ENCODE data around the gene TECTB. TPM values are rescaled to one million over a fixed set of nuclear protein-coding genes. Genes with fewer than 3 reads are reported as not detected.

The TECTB gene
- total RNA-seq = not detected in 2 replicates

- CTCF ChIA-PET = no interaction called here
- Mint-ChIP-seq H3K4me3 (no peak within 1 kb of the TSS), H3K9me3 (no peaks in the 10 kb centered on the region), H3K4me1 (no peaks in the 10 kb centered on the region), H3K27me3 (peaks cover 3% of the 10 kb centered on the region), H3K27ac (no peak within 1 kb of the TSS), H3K36me3 (ENCODE audit: low read depth) (no peaks in the 10 kb centered on the region)
- DNase-seq = no peak
- TF ChIP-seq CTCF (IDR thresholded peaks at IDR 0.05) = no peak
- intact Hi-C loops (cut with micrococcal nuclease) = no loop called here
- POLR2A ChIA-PET = no interaction called here
- no peak for ATAC-seq (ENCODE audit: low read depth)
Observed at GRCh38 chr10:112283100-112283499, at the start of gene TECTB. Gene TECTB, plus strand, starts transcription at chr10:112283400. Its CDS starts 335 bp downstream, at chr10:112283735.

- no peak overlapping the region for H3K4me3 Mint-ChIP-seq
Observed at GRCh38 chr10:112235141-112235540, 48.1 kb upstream of the TECTB start.

GRCh38 chr10:112235920-112236319, 47.3 kb upstream of the TECTB start:
- H3K27me3 Mint-ChIP-seq = no peaks in the 10 kb centered on the region
- ATAC-seq (ENCODE audit: low read depth) (no peak), DNase-seq (no peak)
- TF ChIP-seq CTCF (IDR thresholded peaks at IDR 0.05) = no peak
- H3K27ac Mint-ChIP-seq = no peak overlapping the region
- POLR2A ChIA-PET = no interaction called here
- CTCF ChIA-PET = no interaction called here
- intact Hi-C loops (cut with micrococcal nuclease) = no loop called here
- H3K4me3 Mint-ChIP-seq = no peak overlapping the region
- peaks cover 4% of the 10 kb centered on the region for H3K36me3 Mint-ChIP-seq (ENCODE audit: low read depth)
- peaks cover 25% of the 10 kb centered on the region for H3K4me1 Mint-ChIP-seq
- H3K9me3 Mint-ChIP-seq = peaks cover 15% of the 10 kb centered on the region

More at GRCh38 chr10:112235141-112235540, 48.1 kb upstream of the TECTB start:
- POLR2A ChIA-PET = no interaction called here
- TF ChIP-seq CTCF (IDR thresholded peaks at IDR 0.05) = no peak
- Mint-ChIP-seq H3K27me3 (no peaks in the 10 kb centered on the region), H3K4me1 (peaks cover 27% of the 10 kb centered on the region), H3K36me3 (ENCODE audit: low read depth) (peaks cover 4% of the 10 kb centered on the region), H3K27ac (no peak overlapping the region), H3K9me3 (peaks cover 14% of the 10 kb centered on the region)
- ATAC-seq (ENCODE audit: low read depth) (no peak), DNase-seq (no peak)
- CTCF ChIA-PET = no interaction called here
- intact Hi-C loops (cut with micrococcal nuclease) = no loop called here

- intact Hi-C loops (cut with micrococcal nuclease) = no loop called here
- POLR2A ChIA-PET = no interaction called here
- ATAC-seq (ENCODE audit: low read depth) = no peak
Observed at GRCh38 chr10:112236486-112236885, 46.7 kb upstream of the TECTB start.

GRCh38 chr10:112239347-112239746, 43.9 kb upstream of the TECTB start:
- intact Hi-C loops (cut with micrococcal nuclease) = no loop called here
- Mint-ChIP-seq H3K9me3 (peaks cover 20% of the 10 kb centered on the region), H3K36me3 (ENCODE audit: low read depth) (peaks cover 4% of the 10 kb centered on the region), H3K27me3 (no peaks in the 10 kb centered on the region), H3K4me3 (no peak overlapping the region), H3K4me1 (no peaks in the 10 kb centered on the region), H3K27ac (no peak overlapping the region)
- no peak for ATAC-seq (ENCODE audit: low read depth)
- POLR2A ChIA-PET = no interaction called here
- TF ChIP-seq CTCF (IDR thresholded peaks at IDR 0.05) = no peak
- no peak for DNase-seq
- CTCF ChIA-PET = no interaction called here

More at GRCh38 chr10:112236486-112236885, 46.7 kb upstream of the TECTB start:
- no peaks in the 10 kb centered on the region for H3K27me3 Mint-ChIP-seq
- TF ChIP-seq CTCF (IDR thresholded peaks at IDR 0.05) = no peak
- DNase-seq = no peak
- H3K36me3 Mint-ChIP-seq (ENCODE audit: low read depth) = peaks cover 4% of the 10 kb centered on the region
- H3K27ac Mint-ChIP-seq = no peak overlapping the region
- peaks cover 20% of the 10 kb centered on the region for H3K9me3 Mint-ChIP-seq
- CTCF ChIA-PET = no interaction called here
- H3K4me1 Mint-ChIP-seq = peaks cover 19% of the 10 kb centered on the region
- H3K4me3 Mint-ChIP-seq = no peak overlapping the region

Measured in activated B cell treated with CpG ODN at 0.5 μM for 24 hours (primary cell).